Fibroblast of skin of back (primary cell): ENCODE measurements around the gene ASCL2.
A peak's percentile ranks its signal among the peaks of the same experiment; 100 is the strongest.

Experiments
- DNase-seq: peaks from one replicate; pipeline ENCODE4 v3.0.0-alpha.2; 2013

ASCL2 gene

GRCh38 chr11:2308713-2309112 lies 38.3 kb upstream of the ASCL2 start:
- DNase-seq: no peak

GRCh38 chr11:2307501-2308331 lies 37.3 kb upstream of the ASCL2 start:
- DNase-seq: no peak

GRCh38 chr11:2306877-2307500 lies 36.6 kb upstream of the ASCL2 start:
- peak; percentile 56 for DNase-seq

- peak; percentile 85 for DNase-seq
Measured at GRCh38 chr11:2306452-2306823, 36.0 kb upstream of the ASCL2 start.

DNA sequence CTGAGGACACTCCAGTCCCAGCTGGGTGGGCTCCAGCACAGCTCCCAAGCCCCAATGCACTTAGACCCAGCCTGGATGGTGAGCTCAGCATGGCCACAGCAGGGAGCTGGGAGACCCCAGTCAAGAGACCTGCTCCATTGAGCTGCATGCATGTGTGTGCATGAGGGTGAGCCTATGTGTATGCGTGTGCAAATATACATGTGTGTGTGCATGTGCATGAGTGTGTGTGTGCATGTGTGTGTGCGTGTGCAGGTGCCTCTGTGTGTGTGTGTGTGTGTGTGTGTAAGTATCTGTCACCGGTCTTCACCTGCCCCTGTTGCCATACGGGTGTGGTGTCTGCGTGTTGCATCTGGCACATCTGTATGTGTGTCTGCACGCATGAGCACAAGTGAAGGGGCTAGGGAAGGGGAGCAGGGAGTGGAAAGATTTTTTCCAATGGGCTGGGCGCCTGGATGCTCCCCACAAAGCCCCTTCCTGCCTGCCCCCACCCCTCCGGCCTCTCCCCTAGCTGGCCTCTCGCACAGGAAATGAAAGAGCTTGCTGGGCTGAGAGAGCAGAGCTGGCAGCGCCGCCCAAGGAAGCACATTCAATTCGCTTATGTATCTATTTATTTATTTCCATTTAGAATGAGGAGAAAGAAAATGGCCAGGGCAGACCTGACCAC lies 35.5 kb upstream of the ASCL2 start:
- DNase-seq: peak; percentile 51

GRCh38 chr11:2305140-2305778 lies 34.9 kb upstream of the ASCL2 start:
- peak; percentile 61 for DNase-seq

DNA sequence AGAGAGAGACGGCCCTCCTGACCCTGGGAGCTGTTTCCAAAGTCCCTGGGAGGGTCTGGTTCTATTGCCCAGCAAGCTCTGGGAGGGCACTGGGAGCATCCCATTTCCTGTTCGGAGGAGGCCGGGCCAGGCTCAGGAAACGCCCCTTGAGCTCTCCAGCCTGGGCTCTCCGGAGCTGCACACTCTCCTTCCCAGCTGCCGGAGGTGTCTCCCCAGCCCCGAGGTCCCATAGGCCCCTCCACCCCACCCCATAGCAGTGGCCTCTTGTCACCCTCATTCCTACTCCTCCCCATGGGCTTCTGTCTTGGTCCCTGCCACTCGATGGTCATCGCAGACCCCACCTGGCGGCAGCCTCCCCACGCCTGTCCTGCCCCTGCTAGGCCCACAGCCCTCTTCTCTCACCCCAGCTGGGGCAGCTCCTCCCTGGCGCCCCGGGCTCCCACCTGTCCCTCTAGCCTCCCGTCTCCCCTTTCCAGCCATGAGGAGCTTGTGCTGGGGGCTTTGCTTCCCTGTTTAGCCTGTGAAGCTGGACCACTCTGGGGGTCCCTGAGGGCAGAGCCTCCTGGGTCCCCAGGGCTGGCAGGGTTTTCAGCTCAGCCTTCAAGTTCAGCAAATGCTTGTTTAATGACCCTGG lies 34.2 kb upstream of the ASCL2 start:
- DNase-seq: peak; percentile 27

DNA sequence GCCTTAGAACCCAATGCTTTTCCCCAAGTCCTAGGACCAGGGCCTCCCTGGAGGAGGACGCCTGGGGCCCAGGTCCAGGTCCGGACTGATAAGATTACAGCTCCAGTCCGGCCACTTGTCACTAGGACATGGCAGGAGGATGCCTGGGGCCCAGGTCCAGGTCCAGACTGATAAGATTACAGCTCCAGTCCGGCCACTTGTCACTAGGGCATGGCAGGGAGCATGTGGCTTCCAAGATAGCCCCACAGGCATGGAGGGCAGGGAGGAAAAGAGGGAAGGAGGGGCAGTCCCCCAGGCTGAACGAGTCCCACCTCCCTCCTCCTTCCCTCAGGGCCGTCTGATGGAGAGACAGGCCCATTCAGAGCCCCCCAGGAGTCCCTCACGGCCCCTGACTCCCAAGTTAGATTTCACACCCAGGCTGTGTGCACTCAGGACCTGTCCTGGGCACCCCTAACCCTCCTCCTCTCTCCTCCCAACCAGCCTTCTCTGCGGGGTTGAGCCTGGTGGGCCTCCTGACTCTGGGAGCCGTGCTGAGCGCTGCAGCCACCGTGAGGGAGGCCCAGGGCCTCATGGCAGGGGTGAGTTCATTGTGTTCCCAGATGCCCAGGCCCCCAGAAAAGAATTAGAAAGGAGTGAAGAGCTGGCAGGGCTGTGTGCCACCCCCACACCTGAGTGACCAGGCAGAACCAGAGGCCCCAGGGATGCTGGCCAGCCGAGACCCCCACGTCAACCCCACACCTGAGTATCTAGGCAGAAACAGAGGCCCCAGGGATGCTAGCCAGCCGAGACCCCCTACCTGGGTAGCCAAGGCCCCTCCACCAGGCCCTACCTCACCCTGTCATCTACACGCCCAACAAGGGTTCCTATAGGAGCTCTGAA lies 33.5 kb upstream of the ASCL2 start:
- no peak for DNase-seq

- DNase-seq: no peak
Measured at GRCh38 chr11:2302896-2303626, 32.7 kb upstream of the ASCL2 start.

- DNase-seq: no peak
Measured at GRCh38 chr11:2302306-2302895, 32.0 kb upstream of the ASCL2 start.

- DNase-seq: peak; percentile 15
Measured at GRCh38 chr11:2301631-2302305, 31.4 kb upstream of the ASCL2 start, which contains the start of the genes C11orf21 and TSPAN32. C11orf21 (minus strand) TSS chr11:2301918; CDS start chr11:2301808, 110 bp downstream. TSPAN32 (plus strand) TSS chr11:2302013; CDS start chr11:2302150, 137 bp downstream.

- no peak for DNase-seq
Measured at GRCh38 chr11:2300936-2301630, 30.7 kb upstream of the ASCL2 start.

GRCh38 chr11:2300290-2300935 lies 30.0 kb upstream of the ASCL2 start:
- DNase-seq: no peak

GRCh38 chr11:2299773-2300172 lies 29.4 kb upstream of the ASCL2 start:
- DNase-seq: no peak

GRCh38 chr11:2298795-2299761 lies 28.7 kb upstream of the ASCL2 start:
- no peak for DNase-seq

- DNase-seq: no peak
Measured at GRCh38 chr11:2298131-2298794, 27.9 kb upstream of the ASCL2 start.

DNA sequence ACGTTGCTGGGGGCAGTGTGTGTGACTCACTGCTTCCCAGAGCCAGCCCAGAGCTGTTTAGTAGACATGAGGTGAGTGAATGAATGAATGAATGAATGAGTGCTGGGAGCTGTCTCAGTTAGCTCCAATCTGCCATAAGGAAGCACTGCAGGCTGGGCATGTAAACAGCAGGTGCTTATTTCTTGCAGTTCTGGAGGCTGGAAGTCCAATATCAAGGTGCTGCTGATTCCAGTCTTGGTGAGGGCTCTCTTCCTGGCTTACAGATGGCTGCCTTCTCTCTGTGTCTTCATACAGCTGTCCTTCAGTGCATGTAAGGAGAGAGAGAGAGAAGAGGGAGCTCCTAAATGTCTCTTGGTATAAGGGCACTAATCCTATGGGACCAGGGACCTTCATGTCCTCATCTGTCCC lies 27.2 kb upstream of the ASCL2 start:
- no peak for DNase-seq
